Upper lobe of right lung (tissue), 1 donor: ENCODE measurements around the gene CYP2W1. TPM values are rescaled to one million over a fixed set of nuclear protein-coding genes. Genes with fewer than 3 reads are reported as not detected.

Experiments used
- ATAC-seq: fragments of 200-7000 bp; cut with Tn5 transposase; one replicate; pipeline ENCODE4 v1.9.1; 2020; ENCODE audit warnings: mild to moderate bottlenecking, moderate library complexity
- DNase-seq: peaks from one replicate; pipeline ENCODE4 v3.0.0-alpha.2; 2020
- H3K27ac ChIP-seq: fragments of 200-600 bp; one replicate; pipeline ENCODE4 v1.8.0; 2022
- H3K27me3 ChIP-seq: fragments of 200-600 bp; one replicate; pipeline ENCODE4 v1.8.0; 2022; ENCODE audit warnings: mild to moderate bottlenecking
- H3K36me3 ChIP-seq: fragments of 200-600 bp; one replicate; pipeline ENCODE4 v1.8.0; 2022
- H3K4me1 ChIP-seq: fragments of 200-600 bp; one replicate; pipeline ENCODE4 v1.8.0; 2022
- H3K4me3 ChIP-seq: fragments of 200-600 bp; one replicate; pipeline ENCODE4 v1.8.0; 2022; ENCODE audit warnings: mild to moderate bottlenecking
- H3K9me3 ChIP-seq: fragments of 200-600 bp; one replicate; pipeline ENCODE4 v1.8.0; 2022
- CTCF ChIP-seq: fragments of 200-600 bp; IDR thresholded peaks from one replicate; pipeline ENCODE4 v1.8.0; 2022; ENCODE audit warnings: antibody characterized with exemption
- intact Hi-C: fragments of 100-400 bp; cut with DNase I; formaldehyde crosslinking; loops from one replicate; pipeline ENCODE4 v1.11.0; 2022
- total RNA-seq: library from RNA; stranded (reverse); fragmentation: NEBNext Ultra II Directional; extraction: Animal tissue kit (Norgen Biotek cat#: 25700); gene quantifications from one replicate; pipeline ENCODE4 v1.2.1, GENCODE V29; 2021
- donor health status: DM: no; HTN: yes; CAD: no; lungs with severe emphysema.

The CYP2W1 gene
- total RNA-seq, 1 donor from 2014 or later, result not detected

- H3K9me3 ChIP-seq, result no peaks in the 10 kb centered on the region
- H3K4me1 ChIP-seq, result peaks cover 30% of the 10 kb centered on the region
- no peaks in the 10 kb centered on the region for H3K27me3 ChIP-seq
- H3K4me3 ChIP-seq, result no peak overlapping the region
- DNase-seq (no peak), ATAC-seq (no peak)
- intact Hi-C loops, result no loop called here
- H3K36me3 ChIP-seq, result peaks cover 52% of the 10 kb centered on the region
- H3K27ac ChIP-seq, result no peak overlapping the region
- TF ChIP-seq CTCF, result no peak
Measured at GRCh38 chr7:966291-967069, 16.5 kb upstream of the CYP2W1 start.

- Histone ChIP-seq H3K4me3 (no peak overlapping the region), H3K27ac (no peak overlapping the region), H3K27me3 (no peaks in the 10 kb centered on the region), H3K36me3 (peaks cover 62% of the 10 kb centered on the region), H3K9me3 (no peaks in the 10 kb centered on the region), H3K4me1 (peaks cover 40% of the 10 kb centered on the region)
- intact Hi-C loops, result no loop called here
- DNase-seq (no peak), ATAC-seq (no peak)
- no peak for TF ChIP-seq CTCF
Measured at GRCh38 chr7:967361-968082, 15.5 kb upstream of the CYP2W1 start.

GRCh38 chr7:968205-969105 lies 14.5 kb upstream of the CYP2W1 start:
- Histone ChIP-seq H3K9me3 (no peaks in the 10 kb centered on the region), H3K36me3 (peaks cover 71% of the 10 kb centered on the region), H3K4me1 (peaks cover 42% of the 10 kb centered on the region), H3K27ac (no peak overlapping the region), H3K4me3 (no peak overlapping the region), H3K27me3 (no peaks in the 10 kb centered on the region)
- DNase-seq (no peak), ATAC-seq (no peak)
- intact Hi-C loops, result no loop called here
- TF ChIP-seq CTCF, result no peak

GRCh38 chr7:969403-969802 lies 13.6 kb upstream of the CYP2W1 start:
- H3K27me3 ChIP-seq, result no peaks in the 10 kb centered on the region
- ATAC-seq (no peak), DNase-seq (no peak)
- intact Hi-C loops, result no loop called here
- no peak overlapping the region for H3K4me3 ChIP-seq
- no peak for TF ChIP-seq CTCF
- peaks cover 43% of the 10 kb centered on the region for H3K4me1 ChIP-seq
- H3K27ac ChIP-seq, result no peak overlapping the region
- H3K9me3 ChIP-seq, result no peaks in the 10 kb centered on the region
- peaks cover 73% of the 10 kb centered on the region for H3K36me3 ChIP-seq

GRCh38 chr7:970744-971143 lies 12.2 kb upstream of the CYP2W1 start:
- Histone ChIP-seq H3K9me3 (no peaks in the 10 kb centered on the region), H3K36me3 (peaks cover 73% of the 10 kb centered on the region), H3K27me3 (no peaks in the 10 kb centered on the region), H3K27ac (no peak overlapping the region), H3K4me3 (no peak overlapping the region), H3K4me1 (peaks cover 34% of the 10 kb centered on the region)
- no peak for TF ChIP-seq CTCF
- intact Hi-C loops, result no loop called here
- no peak for ATAC-seq
- no peak for DNase-seq
